K562 (cell line): ENCODE data around the gene UNC13A. TPM values are rescaled to one million over a fixed set of nuclear protein-coding genes. Genes with fewer than 3 reads are reported as not detected.

Source experiments
- CEBPZ ChIP-seq: fragments of 150-350 bp; IDR thresholded peaks from 2 replicates; pipeline ENCODE4 v1.6.1; 2014; ENCODE audit warnings: low read depth, mild to moderate bottlenecking, low read length, borderline replicate concordance
- RAD21 ChIP-seq, 2 experiments: fragments of 250-450 bp in 1 of 2; fragments of 450-650 bp in 1 of 2; sonication (Bioruptor Pico) in 1 of 2; formaldehyde crosslinking in 1 of 2; IDR thresholded peaks in 1 of 2; conservative IDR thresholded peaks in 1 of 2; 2 replicates each; pipeline versions ENCODE4 v1.4.0 to v1.8.0; 2020 to 2022; ENCODE audit warnings: mild to moderate bottlenecking in 2 of 2, moderate library complexity in 1 of 2
- RBM15 ChIP-seq: fragments of 200-400 bp; formaldehyde crosslinking; IDR thresholded peaks from 2 replicates; pipeline ENCODE4 v1.6.1; 2018; ENCODE audit warnings: mild to moderate bottlenecking, low read length, moderate library complexity; ENCODE audit not compliant: insufficient read depth
- REST ChIP-seq, 2 experiments: fragments of 450-650 bp; formaldehyde crosslinking in 1 of 2; IDR thresholded peaks; 2 replicates each; pipeline versions ENCODE4 v1.4.0 to v1.6.1; 2014 to 2020; ENCODE audit warnings: mild to moderate bottlenecking in 2 of 2, borderline replicate concordance in 1 of 2, low read depth in 1 of 2
- SREBF2 ChIP-seq: sonication (generic); formaldehyde crosslinking; IDR thresholded peaks from 2 replicates; pipeline ENCODE4 v1.4.0; 2020; ENCODE audit warnings: mild to moderate bottlenecking, missing genetic modification reagents
- TCF3 ChIP-seq: sonication (generic); formaldehyde crosslinking; IDR thresholded peaks from 2 replicates; pipeline ENCODE4 v1.4.0; 2020; ENCODE audit warnings: mild to moderate bottlenecking, missing genetic modification reagents
- TEAD4 ChIP-seq, 2 experiments: sonication (generic) in 1 of 2; formaldehyde crosslinking in 1 of 2; IDR thresholded peaks; 2 replicates each; pipeline versions ENCODE4 v1.6.1 to v1.8.0; 2012 to 2022; ENCODE audit warnings: borderline replicate concordance in 1 of 2, inconsistent platforms in 1 of 2, low read length in 1 of 2, mild to moderate bottlenecking in 1 of 2, missing genetic modification reagents in 1 of 2
- TFAP4 ChIP-seq: sonication (generic); formaldehyde crosslinking; IDR thresholded peaks from 2 replicates; pipeline ENCODE4 v1.8.0; 2022; ENCODE audit warnings: missing genetic modification reagents, mild to moderate bottlenecking, moderate library complexity, borderline replicate concordance
- VEZF1 ChIP-seq: fragments of 200-800 bp; sonication (Bioruptor generic); IDR thresholded peaks from 2 replicates; pipeline ENCODE4 v1.6.1; 2017; ENCODE audit warnings: missing genetic modification characterization, missing compliant biosample characterization
- polyA plus RNA-seq, 8 experiments: library from polyadenylated mRNA; depleted of rRNA in 4 of 8; stranded (reverse) in 5 of 8; unstranded in 3 of 8; fragments of >200 nt; fragmentation: Nextera tagmentation in 2 of 8; fragmentation: Illumina TruSeq in 1 of 8; extraction: Ambion mirVana in 2 of 8; extraction: Trizol in 1 of 8; gene quantifications; 2 replicates each; pipeline versions ENCODE4 v1.2.1 to v1.2.3, GENCODE V29; 2011 to 2014; ENCODE audit warnings: inconsistent platforms in 1 of 8, missing spikeins in 1 of 8
- total RNA-seq, 7 experiments: library from RNA; depleted of rRNA in 6 of 7; stranded (reverse); fragments of >200 nt in 6 of 7; fragmentation: Illumina TruSeq in 2 of 7; extraction: Trizol in 2 of 7; gene quantifications; 2 replicates each; pipeline versions ENCODE4 v1.2.1 to v1.2.3, GENCODE V29; 2011 to 2021; ENCODE audit warnings: low replicate concordance in 1 of 7

Gene UNC13A
- total and polyA plus RNA-seq, 9 of the 15 experiments (the other 6 are each of a cell fraction or from before 2014, with no cell fraction given): 0.03 to 1.0 (median 0.25) TPM

- TF ChIP-seq TEAD4 (IDR thresholded peaks at IDR 0.05; ENCODE audit: low read length): 0 out of 2 replicates have a peak, but pooled peaks have one; percentile 8
- no peak for TF ChIP-seq TEAD4 (CRISPR knock-in tag; IDR thresholded peaks at IDR 0.05; ENCODE audit: borderline replicate concordance)
- no peak for TF ChIP-seq RBM15
- TF ChIP-seq CEBPZ: no peak
- TF ChIP-seq REST (IDR thresholded peaks at IDR 0.05; ENCODE audit: borderline replicate concordance): peak; percentile 91
- TF ChIP-seq REST (CRISPR knock-in tag; IDR thresholded peaks at IDR 0.05; ENCODE audit: low read depth): no peak
- TF ChIP-seq SREBF2: no peak
- peak; percentile 50; the same call in 1 of the 2 replicates for TF ChIP-seq TFAP4
- TF ChIP-seq TCF3: no peak
- TF ChIP-seq RAD21 (CRISPR knock-in tag; conservative IDR thresholded peaks at IDR 0.05 in 1 of 2, IDR thresholded peaks at IDR 0.05 in 1 of 2): peak; percentile 84 to 94
- TF ChIP-seq VEZF1 (CRISPR knock-in tag): peak; percentile 37; the same call in 1 of the 2 replicates
- TF ChIP-seq, all 486 proteins: peak for 17
These were observed 15.8 kb upstream of the UNC13A start (continued) for GRCh38 chr19:17703824-17704463.
